GM10266 (cell line): ENCODE measurements around the gene HLA-DOA.

Experiments
- DNase-seq: peaks from one replicate; pipeline ENCODE4 v3.0.0; 2012; ENCODE audit errors: extremely low spot score
- TF ChIP-seq, protein P1 (sequence below): IDR thresholded peaks from 2 replicates; pipeline ENCODE4 v1.5.1; 2012; ENCODE audit warnings: mild to moderate bottlenecking, low read depth; ENCODE audit not compliant: control insufficient read depth, insufficient read depth; ENCODE audit errors: missing control alignments

HLA-DOA gene

DNA sequence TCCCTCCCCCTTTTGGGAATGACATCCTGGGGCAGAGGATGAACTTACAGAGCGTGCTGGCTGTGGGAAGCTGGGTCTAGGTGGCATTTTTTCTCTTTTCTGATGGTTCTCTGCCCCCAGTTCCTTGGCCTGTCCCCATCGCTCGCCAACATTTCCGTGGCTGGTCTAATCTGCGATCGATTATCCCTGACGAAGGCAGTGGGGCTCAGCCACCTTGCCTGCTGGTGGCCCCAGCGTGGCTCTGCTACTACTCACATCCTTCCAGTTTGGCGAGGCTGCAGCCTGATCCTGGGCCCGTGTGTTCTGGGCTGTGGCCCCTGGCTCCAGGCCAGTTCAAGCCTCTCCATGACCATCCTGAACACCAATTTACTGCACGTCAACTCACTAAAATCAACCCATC, 6.4 kb upstream of the HLA-DOA start:
- DNase-seq = no peak
- TF ChIP-seq, protein P1, sequence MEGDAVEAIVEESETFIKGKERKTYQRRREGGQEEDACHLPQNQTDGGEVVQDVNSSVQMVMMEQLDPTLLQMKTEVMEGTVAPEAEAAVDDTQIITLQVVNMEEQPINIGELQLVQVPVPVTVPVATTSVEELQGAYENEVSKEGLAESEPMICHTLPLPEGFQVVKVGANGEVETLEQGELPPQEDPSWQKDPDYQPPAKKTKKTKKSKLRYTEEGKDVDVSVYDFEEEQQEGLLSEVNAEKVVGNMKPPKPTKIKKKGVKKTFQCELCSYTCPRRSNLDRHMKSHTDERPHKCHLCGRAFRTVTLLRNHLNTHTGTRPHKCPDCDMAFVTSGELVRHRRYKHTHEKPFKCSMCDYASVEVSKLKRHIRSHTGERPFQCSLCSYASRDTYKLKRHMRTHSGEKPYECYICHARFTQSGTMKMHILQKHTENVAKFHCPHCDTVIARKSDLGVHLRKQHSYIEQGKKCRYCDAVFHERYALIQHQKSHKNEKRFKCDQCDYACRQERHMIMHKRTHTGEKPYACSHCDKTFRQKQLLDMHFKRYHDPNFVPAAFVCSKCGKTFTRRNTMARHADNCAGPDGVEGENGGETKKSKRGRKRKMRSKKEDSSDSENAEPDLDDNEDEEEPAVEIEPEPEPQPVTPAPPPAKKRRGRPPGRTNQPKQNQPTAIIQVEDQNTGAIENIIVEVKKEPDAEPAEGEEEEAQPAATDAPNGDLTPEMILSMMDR = no peak

DNA sequence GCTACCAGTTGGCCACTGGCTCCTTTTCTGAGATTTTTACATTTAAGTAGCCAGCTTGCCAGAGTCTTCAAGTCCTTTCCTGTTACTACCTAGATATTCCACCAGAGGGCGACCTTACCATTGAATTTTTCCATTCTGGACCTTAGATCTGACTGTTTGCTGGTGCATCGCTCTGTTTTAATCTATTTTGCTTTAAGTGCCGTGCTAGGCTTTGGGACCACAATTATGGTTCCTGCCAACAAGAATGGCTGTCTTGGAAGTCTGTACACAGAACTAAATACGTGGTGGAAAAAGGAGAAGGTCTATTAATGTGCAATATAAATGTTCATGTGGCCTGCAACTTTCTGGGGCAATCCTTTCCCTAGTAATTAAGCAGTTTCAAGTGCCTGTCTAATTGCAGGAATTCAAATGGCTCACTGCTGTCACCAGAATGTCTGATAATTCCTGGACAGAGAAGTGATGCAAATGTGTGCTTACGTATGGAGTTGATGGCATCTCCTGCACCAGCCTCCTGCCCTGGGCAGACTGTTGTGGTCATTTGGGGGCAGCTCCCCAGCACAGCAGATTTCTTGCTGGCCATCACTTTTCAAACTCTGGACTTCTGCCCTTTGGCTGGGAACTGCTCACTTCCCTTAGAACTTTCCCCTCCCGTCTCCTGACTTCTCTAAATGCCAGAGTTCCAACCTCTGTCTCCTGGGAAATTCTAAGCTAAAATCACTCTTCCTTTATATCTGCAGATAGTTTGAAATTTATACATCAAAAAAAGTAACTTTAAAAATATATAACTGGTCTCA, 5.6 kb upstream of the HLA-DOA start:
- TF ChIP-seq, protein P1 = peak; percentile 52
- DNase-seq = peak; percentile 68

DNA sequence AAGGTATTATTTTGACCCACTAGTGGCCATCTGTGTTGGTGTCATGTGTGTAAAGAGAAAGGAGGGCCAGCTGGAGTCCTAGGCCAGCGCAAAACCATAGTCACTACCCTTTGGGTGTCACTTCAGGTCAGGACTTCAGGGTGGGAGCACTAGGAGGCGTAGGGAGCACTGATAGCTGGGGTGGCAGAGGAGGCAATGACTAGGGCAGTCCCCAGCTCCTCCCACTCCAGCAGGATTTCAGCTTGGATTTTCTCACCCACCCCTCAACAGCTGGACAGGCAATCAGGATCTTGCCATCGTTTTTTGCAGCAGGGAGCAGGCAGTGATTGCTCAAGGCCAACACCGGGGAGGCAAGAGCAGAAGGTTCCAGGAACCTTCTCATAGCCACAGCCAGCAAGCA, 4.2 kb upstream of the HLA-DOA start:
- TF ChIP-seq, protein P1 = no peak
- DNase-seq = no peak

DNA sequence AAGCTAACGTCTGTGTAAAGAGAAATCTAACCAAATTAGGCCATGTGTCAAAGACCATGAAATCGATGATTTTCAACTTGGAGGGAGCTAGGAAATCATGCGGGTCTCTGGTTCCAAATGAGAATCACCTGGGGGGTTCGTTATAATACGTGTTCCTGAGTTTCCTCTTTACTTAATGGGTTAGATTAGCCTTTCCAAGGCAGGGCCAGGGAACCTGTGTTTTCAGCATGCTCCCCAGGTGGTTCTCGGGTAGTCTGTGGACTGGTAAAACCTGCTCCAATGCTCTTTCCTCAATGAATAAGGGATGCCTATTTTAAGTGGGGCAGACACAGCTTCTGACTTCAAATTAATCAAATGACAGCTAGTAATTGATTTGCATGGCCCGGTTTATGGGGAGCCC, 965 bp upstream of the HLA-DOA start:
- DNase-seq = no peak
- TF ChIP-seq, protein P1 = no peak

DNA sequence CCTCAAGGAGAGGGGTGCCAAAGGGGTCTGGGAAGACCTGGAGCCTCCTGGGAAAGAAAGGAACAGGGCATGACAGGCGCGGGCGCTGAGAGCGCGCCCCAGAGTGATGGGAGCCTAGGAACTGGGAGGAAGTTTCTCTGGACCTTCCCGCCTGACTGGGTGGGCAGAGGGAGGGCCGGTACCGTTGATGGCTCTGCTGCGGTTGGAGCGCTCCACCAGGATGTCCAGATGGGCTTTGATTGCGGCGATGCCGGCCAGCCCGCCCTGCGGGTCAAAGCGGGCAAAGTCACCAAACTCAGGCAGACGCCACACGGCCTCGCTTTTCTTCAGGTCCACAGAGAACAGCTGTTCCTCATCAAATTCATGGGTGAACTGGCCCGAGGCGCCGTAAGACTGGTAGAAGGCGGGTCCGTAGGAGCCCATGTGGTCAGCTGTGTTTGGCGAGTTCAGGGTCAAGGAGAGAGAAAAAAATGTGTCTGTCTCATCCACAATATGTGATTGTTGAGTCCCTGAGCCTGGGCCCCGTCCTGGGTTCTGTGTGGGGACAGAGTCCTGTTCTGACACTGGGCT, 1.5 kb downstream of the HLA-DOA start:
- TF ChIP-seq, protein P1 = no peak
- no peak for DNase-seq

DNA sequence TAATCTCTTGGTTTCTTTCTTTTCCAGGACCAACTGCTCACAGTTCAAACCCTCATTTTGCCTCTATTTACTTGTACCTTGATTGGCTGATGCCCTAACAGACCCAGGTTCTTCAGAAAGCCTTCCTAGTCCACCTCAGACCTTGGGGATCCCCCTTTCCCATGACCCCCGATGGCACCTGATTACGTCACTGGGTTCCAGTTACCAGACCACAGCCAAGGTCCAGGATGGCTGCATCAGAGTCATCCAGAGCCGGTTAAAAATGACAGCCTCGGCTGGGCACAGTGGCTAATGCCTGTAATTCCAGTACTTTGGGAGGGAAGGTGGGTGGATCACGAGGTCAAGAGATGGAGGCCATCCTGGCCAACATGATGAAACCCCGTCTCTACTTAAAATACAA, 4.5 kb downstream of the HLA-DOA start:
- TF ChIP-seq, protein P1 = no peak
- no peak for DNase-seq

DNA sequence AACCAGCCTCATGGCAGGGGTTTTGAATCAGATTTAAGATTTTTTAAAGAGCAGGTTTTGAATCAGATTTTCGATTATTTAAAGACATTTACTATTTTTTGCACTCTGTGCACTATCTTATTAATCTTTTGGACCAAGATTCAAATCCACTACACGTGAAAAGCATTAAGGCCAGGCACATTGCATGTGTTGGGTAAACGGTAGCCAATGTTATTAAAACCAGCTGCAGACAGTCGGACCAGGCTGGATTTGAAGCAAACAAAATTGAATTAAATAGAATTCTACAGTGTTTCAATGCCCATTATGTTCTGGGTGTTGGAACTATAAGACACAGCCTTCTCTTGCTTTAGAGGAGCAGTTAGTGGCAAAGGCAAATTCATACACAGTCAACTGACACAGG, 7.7 kb downstream of the HLA-DOA start:
- TF ChIP-seq, protein P1 = no peak
- no peak for DNase-seq
